ENCODE data around the gene USP4.
"Not testable (repeated sequence)": the region's sequence is repeated elsewhere in the genome, so short reads cannot be mapped to it uniquely, and the experiment has no call there.

Gene USP4

GRCh38 chr3:49255718-49256511 is 83.9 kb downstream of the USP4 start:
- no peak for DNase-seq (ENCODE audit: low read depth in 2 of 3, low spot score in 2 of 3)

DNA sequence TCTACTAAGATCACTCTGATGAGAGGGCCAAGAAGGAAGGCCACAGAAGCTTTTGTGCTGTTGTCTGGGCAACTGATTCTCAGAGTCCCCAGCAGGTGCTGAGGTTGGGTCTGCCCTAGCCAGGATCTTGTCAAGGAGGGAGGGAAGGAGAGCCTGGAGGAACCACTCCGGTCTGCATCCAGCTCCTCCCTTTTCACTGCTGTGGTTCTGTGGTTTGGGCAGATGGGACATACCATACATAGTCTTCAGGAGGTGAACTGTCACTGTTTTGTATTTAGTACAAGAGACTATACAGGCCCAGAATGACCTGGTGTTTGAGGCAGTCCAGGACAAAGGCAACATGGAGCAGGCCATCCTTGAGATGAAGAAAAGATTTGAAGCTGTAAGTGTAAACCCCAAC is 84.7 kb downstream of the USP4 start:
- no peak for DNase-seq (ENCODE audit: low read depth in 2 of 3, low spot score in 2 of 3)

GRCh38 chr3:49253512-49253911 is 86.3 kb downstream of the USP4 start:
- no peak for DNase-seq (ENCODE audit: low read depth in 2 of 3, low spot score in 2 of 3)

DNA sequence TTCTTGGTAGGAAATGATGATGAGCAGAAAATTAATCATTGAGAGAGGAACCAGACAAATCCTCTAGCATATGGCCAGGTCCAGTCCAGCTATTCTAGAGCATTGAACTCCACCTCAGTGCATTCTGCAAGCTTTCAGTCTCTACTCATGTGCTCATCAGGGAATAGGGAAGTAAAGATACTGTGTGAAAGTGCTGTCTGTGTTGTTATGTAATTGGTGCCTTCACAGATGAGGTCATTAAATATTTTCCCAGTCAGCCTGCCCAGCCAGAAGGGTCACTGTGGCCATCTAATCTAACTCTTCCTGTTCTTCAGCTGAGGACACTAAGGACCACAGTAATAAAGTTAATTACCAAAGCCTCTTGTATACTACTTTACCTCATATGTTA is 91.0 kb downstream of the USP4 start:
- DNase-seq (ENCODE audit: low read depth in 2 of 3, low spot score in 2 of 3), result no peak

DNA sequence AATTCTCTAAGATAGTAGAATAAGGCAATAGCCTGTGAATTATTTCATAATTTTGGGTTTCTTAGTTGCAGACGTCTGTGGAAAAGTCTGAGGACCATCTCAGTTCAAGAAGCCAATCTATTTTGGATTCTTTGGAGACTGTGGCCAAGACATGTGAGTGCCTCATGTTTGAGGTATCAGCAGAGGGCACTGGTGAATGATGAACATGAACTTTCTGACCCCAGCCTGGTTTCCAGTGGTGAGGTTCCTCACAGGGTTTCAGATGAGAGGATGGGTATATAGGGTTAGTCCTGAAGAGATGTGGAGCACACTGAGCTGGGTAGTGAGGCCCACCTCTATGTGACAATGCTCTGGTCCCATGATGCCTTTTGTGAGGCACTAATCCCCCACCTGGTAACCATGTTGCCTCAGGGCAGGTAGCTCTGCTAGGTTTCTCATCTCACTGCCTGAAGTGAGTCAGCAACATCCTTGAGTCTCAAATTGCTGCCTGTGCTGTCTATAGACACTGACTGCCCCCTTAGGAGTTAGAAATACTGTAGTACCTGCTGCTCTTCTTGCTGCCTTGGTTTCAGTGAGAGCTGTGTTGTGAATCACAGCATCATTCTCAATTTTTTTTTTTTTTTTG is 95.2 kb downstream of the USP4 start:
- DNase-seq (ENCODE audit: low read depth in 2 of 3, low spot score in 2 of 3), result no peak

DNA sequence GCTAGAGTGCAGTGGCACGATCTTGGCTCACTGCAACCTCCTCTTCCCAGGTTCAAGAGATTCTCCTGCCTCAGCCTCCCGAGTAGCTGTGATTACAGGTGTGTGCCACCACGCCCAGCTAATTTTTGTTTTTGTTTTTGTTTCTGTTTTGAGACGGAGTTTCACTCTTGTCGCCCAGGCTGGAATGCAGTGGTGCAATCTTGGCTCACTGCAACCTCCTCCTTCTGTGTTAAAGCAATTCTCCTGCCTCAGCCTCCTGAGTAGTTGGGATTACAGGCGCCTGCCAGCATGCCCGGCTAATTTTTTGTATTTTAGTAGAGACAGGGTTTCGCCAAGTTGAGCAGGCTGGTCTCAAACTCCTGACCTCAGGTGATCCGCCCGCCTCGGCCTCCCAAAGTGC is 99.8 kb downstream of the USP4 start:
- not testable (repeated sequence) for DNase-seq (ENCODE audit: low read depth in 2 of 3, low spot score in 2 of 3)

DNA sequence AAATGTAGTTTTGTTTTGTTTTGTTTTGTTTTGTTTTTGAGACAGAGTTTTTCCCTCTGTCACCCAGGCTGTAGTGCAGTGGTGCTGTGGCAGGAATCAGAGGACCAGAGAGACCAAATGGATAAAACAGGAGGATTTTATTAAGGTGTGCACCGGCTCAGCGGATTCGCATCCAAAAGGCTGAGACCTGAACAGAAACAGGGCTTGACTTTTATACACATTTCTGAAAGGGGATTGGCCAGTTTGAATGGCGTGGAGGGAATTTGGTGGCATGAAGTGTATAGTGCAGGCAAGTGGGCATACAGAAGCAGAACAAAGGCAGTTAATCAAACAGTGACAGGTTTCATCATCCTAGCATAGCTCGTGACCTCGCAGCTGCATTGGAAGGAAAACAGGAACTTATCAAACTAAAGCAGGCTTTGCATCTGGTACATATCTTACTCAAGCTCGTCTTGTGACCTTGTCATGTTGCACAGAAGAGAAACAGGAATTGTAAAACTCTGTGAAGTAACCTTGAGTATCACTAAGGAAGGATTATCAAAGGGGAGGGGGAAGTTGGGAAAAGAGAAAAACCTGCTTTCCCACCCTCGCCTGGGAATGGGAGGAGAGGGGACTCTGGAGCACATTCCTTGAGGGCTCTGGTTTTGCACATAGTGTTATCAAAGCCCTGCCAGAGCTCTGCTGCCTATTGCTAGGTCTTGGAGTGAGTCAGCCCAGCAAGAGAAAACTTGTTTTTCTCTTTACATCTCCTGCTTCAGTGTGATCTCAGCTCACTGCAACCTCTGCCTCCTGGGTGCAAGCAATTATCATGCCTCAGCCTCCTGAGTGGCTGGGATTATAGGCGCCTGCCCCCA is 101.4 kb downstream of the USP4 start:
- no peak for DNase-seq (ENCODE audit: low read depth in 2 of 3, low spot score in 2 of 3)

DNA sequence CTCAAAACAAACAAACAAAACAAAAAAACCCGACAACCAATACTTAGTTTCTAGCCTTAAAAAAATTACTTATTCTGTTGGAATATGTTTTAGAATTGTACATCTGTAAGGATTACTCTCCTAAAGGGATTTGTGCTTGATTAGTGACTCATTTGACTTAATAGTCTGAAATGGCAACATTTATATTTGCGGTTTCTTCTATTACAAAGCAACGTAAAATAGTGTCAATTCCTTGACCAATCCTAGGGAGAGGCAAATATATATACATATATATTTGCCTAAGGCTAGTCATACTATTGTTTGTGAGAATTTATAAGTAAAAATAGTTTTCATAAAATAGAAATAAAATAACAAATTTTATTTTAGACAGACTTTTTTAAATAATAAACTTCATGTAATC is 102.5 kb downstream of the USP4 start:
- no peak for DNase-seq (ENCODE audit: low read depth in 2 of 3, low spot score in 2 of 3)

- DNase-seq (ENCODE audit: low read depth in 2 of 3, low spot score in 2 of 3), result no peak
Observed at GRCh38 chr3:49236226-49236625, 103.6 kb downstream of the USP4 start.

GRCh38 chr3:49228817-49229216 is 111.0 kb downstream of the USP4 start:
- not testable (repeated sequence) for DNase-seq (ENCODE audit: low read depth in 2 of 3, low spot score in 2 of 3)

All from activated CD8-positive, alpha-beta memory T cell treated with anti-CD3 and anti-CD28 coated beads for 48 hours (primary cell).